ENCODE results near the gene HIGD1B.
A peak's percentile ranks its signal among the peaks of the same experiment; 100 is the strongest.

Gene HIGD1B

GRCh38 chr17:44829523-44830358, 17.9 kb upstream of the HIGD1B start, which contains the start of gene GJC1:
Gene GJC1, minus strand, starts transcription at chr17:44830287. Its CDS starts 24,470 bp downstream, at chr17:44805817.
- Histone ChIP-seq H3K36me3 (replicated peaks in 1 of 2; ENCODE audit: control insufficient read depth in 2 of 2, insufficient read depth in 2 of 2, low read length in 2 of 2) (peaks cover 0 to 16% of the 10 kb centered on the region in 2 donors), H3K27ac (replicated peaks; ENCODE audit: low read length) (peak within 1 kb of the TSS; percentile 75), H2AFZ (ENCODE audit: low read length) (peak within 1 kb of the TSS; percentile 97), H2BK120ac (ENCODE audit: low read depth, low read length) (peak within 1 kb of the TSS; percentile 94), H4K91ac (ENCODE audit: low read depth, low read length, poor library complexity) (no peak within 1 kb of the TSS), H4K8ac (ENCODE audit: low read depth, low read length) (no peak within 1 kb of the TSS), H3K23ac (ENCODE audit: low read depth, low read length, poor library complexity) (peak within 1 kb of the TSS; percentile 80), H2BK12ac (ENCODE audit: low read length) (no peak within 1 kb of the TSS), H3K79me1 (ENCODE audit: low read depth, low read length) (peaks cover 3% of the 10 kb centered on the region), H3K9me3 (replicated peaks in 1 of 2; ENCODE audit: control insufficient read depth in 2 of 2, insufficient read depth in 1 of 2, low read depth in 1 of 2, low read length in 2 of 2) (no peaks in the 10 kb centered on the region), H2BK5ac (ENCODE audit: low read length) (peak within 1 kb of the TSS; percentile 98), H3K4me3 (ENCODE audit: low read length in 2 of 2) (peak within 1 kb of the TSS; percentile 60 to 88), H3K4ac (ENCODE audit: low read length) (peak within 1 kb of the TSS; percentile 67), H2AK5ac (ENCODE audit: low read depth, low read length) (peak within 1 kb of the TSS; percentile 90), H3K14ac (ENCODE audit: low read length) (peak within 1 kb of the TSS; percentile 89), H3K9ac (ENCODE audit: low read depth, low read length, poor library complexity) (peak within 1 kb of the TSS; percentile 99), H3K18ac (ENCODE audit: low read length) (peak within 1 kb of the TSS; percentile 99), H3K4me1 (ENCODE audit: control insufficient read depth in 2 of 2, insufficient read depth in 1 of 2, low read depth in 1 of 2, low read length in 2 of 2) (peaks cover 7 to 13% of the 10 kb centered on the region in 2 donors), H2BK15ac (ENCODE audit: low read length) (peak within 1 kb of the TSS; percentile 62), H3K4me2 (ENCODE audit: insufficient read depth, low read length, poor library complexity, severe bottlenecking) (peak within 1 kb of the TSS; percentile 83), H3K27me3 (ENCODE audit: control insufficient read depth in 3 of 3, insufficient read depth in 3 of 3, low read depth in 1 of 3, low read length in 3 of 3) (no peaks in the 10 kb centered on the region)
- DNase-seq (ENCODE audit: low spot score): peak; percentile 56
- no CpG with 5 or more reads among the region's 123 CpGs for WGBS, 2 donors (ENCODE audit: extremely low coverage in 2 of 2, insufficient read length in 2 of 2, insufficient replicate concordance in 1 of 2)

DNA sequence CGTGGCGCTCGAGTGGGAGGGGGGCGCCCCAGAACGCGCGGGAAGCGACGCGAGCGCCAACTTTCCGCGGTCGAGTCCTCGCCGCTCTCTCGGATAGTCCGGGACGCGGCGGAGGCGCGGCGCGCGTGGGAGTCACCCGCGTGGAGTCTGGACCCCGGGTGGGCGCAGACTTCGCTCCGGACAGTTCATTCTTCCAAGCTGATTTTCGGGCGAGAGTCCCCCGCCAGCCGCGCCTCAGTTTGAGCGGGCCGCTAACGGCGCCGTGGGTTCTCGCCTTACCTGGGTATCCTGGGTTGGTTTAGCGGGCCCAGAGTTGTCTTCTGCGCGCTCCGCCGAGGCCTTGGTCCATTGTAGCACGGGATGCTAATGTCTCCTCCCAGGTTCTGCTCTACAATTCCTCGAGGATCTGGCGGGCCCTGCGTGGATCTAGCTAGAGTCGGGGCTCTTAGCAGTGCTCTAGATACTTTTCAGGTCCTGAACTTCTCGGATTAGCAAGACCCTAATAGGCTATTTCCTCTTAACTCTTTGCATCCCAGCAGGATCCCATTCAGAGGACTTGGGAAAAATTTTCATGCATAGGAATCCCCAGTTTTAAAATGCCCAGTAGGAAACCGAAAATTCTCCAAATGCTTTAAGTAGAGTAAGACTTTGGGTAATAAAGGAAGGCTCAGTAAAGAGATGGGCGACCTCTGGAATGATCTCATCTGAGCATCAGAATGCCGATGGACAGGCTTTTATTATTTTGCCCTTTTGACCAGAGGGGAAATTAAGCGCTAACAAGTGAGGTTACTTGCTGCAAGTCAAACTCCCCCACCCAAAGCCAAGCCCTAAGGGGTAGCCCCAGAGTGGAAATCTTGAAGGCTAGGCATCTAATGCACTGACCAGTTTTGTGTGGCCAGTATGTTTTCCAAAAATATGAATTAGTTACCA, 17.1 kb upstream of the HIGD1B start:
- Histone ChIP-seq H3K4me3 (ENCODE audit: low read length in 2 of 2) (peak overlapping the region; percentile 60 to 88), H2BK12ac (ENCODE audit: low read length) (no peak overlapping the region), H3K4ac (ENCODE audit: low read length) (no peak overlapping the region), H3K23ac (ENCODE audit: low read depth, low read length, poor library complexity) (peak overlapping the region; percentile 75), H3K9me3 (replicated peaks in 1 of 2; ENCODE audit: control insufficient read depth in 2 of 2, insufficient read depth in 1 of 2, low read depth in 1 of 2, low read length in 2 of 2) (no peaks in the 10 kb centered on the region), H3K14ac (ENCODE audit: low read length) (peak overlapping the region; percentile 84), H3K36me3 (replicated peaks in 1 of 2; ENCODE audit: control insufficient read depth in 2 of 2, insufficient read depth in 2 of 2, low read length in 2 of 2) (peaks cover 0 to 12% of the 10 kb centered on the region in 2 donors), H3K79me1 (ENCODE audit: low read depth, low read length) (no peaks in the 10 kb centered on the region), H3K4me2 (ENCODE audit: insufficient read depth, low read length, poor library complexity, severe bottlenecking) (peak overlapping the region; percentile 83), H3K27me3 (ENCODE audit: control insufficient read depth in 3 of 3, insufficient read depth in 3 of 3, low read depth in 1 of 3, low read length in 3 of 3) (no peaks in the 10 kb centered on the region), H4K8ac (ENCODE audit: low read depth, low read length) (no peak overlapping the region), H4K91ac (ENCODE audit: low read depth, low read length, poor library complexity) (no peak overlapping the region), H3K18ac (ENCODE audit: low read length) (peak overlapping the region; percentile 93), H3K4me1 (ENCODE audit: control insufficient read depth in 2 of 2, insufficient read depth in 1 of 2, low read depth in 1 of 2, low read length in 2 of 2) (peaks cover 7 to 13% of the 10 kb centered on the region in 2 donors), H3K27ac (replicated peaks; ENCODE audit: low read length) (peak overlapping the region; percentile 75), H2BK5ac (ENCODE audit: low read length) (peak overlapping the region; percentile 98), H3K9ac (ENCODE audit: low read depth, low read length, poor library complexity) (peak overlapping the region; percentile 64), H2BK15ac (ENCODE audit: low read length) (peak overlapping the region; percentile 62), H2AK5ac (ENCODE audit: low read depth, low read length) (no peak overlapping the region), H2AFZ (ENCODE audit: low read length) (peak overlapping the region; percentile 97), H2BK120ac (ENCODE audit: low read depth, low read length) (no peak overlapping the region)
- WGBS, 2 donors (ENCODE audit: extremely low coverage in 2 of 2, insufficient read length in 2 of 2, insufficient replicate concordance in 1 of 2): no CpG with 5 or more reads among the region's 58 CpGs
- no peak for DNase-seq (ENCODE audit: low spot score)

- Histone ChIP-seq H3K14ac (ENCODE audit: low read length) (no peak overlapping the region), H2BK120ac (ENCODE audit: low read depth, low read length) (no peak overlapping the region), H3K9ac (ENCODE audit: low read depth, low read length, poor library complexity) (no peak overlapping the region), H3K4ac (ENCODE audit: low read length) (no peak overlapping the region), H2BK5ac (ENCODE audit: low read length) (no peak overlapping the region), H3K9me3 (replicated peaks in 1 of 2; ENCODE audit: control insufficient read depth in 2 of 2, insufficient read depth in 1 of 2, low read depth in 1 of 2, low read length in 2 of 2) (no peaks in the 10 kb centered on the region), H3K27me3 (ENCODE audit: control insufficient read depth in 3 of 3, insufficient read depth in 3 of 3, low read depth in 1 of 3, low read length in 3 of 3) (no peaks in the 10 kb centered on the region), H2BK12ac (ENCODE audit: low read length) (no peak overlapping the region), H3K23ac (ENCODE audit: low read depth, low read length, poor library complexity) (no peak overlapping the region), H3K79me1 (ENCODE audit: low read depth, low read length) (no peaks in the 10 kb centered on the region), H3K4me2 (ENCODE audit: insufficient read depth, low read length, poor library complexity, severe bottlenecking) (no peak overlapping the region), H3K27ac (replicated peaks; ENCODE audit: low read length) (peak overlapping the region; percentile 75), H2AFZ (ENCODE audit: low read length) (no peak overlapping the region), H3K4me1 (ENCODE audit: control insufficient read depth in 2 of 2, insufficient read depth in 1 of 2, low read depth in 1 of 2, low read length in 2 of 2) (peaks cover 7 to 13% of the 10 kb centered on the region in 2 donors), H2AK5ac (ENCODE audit: low read depth, low read length) (no peak overlapping the region), H3K4me3 (ENCODE audit: low read length in 2 of 2) (no peak overlapping the region), H4K8ac (ENCODE audit: low read depth, low read length) (no peak overlapping the region), H3K36me3 (replicated peaks in 1 of 2; ENCODE audit: control insufficient read depth in 2 of 2, insufficient read depth in 2 of 2, low read length in 2 of 2) (peaks cover 0 to 4% of the 10 kb centered on the region in 2 donors), H4K91ac (ENCODE audit: low read depth, low read length, poor library complexity) (no peak overlapping the region), H2BK15ac (ENCODE audit: low read length) (no peak overlapping the region), H3K18ac (ENCODE audit: low read length) (no peak overlapping the region)
- WGBS, 2 donors (ENCODE audit: extremely low coverage in 2 of 2, insufficient read length in 2 of 2, insufficient replicate concordance in 1 of 2): no CpG with 5 or more reads among the region's 12 CpGs
- DNase-seq (ENCODE audit: low spot score): no peak
Measured at GRCh38 chr17:44831371-44831770, 16.3 kb upstream of the HIGD1B start.
